Measurements from ENCODE around the gene CA6.
"Not testable (repeated sequence)": the region's sequence is repeated elsewhere in the genome, so short reads cannot be mapped to it uniquely, and the experiment has no call there.

The CA6 gene

GRCh38 chr1:8965121-8965820 lies 19.6 kb downstream of the CA6 start:
- no peak overlapping the region for H3K4me3 ChIP-seq (ENCODE audit: low read depth, low read length)
- TF ChIP-seq MYC (IDR thresholded peaks at IDR 0.05; ENCODE audit: low read depth, low read length) (no peak), POLR2A (IDR thresholded peaks at IDR 0.05; ENCODE audit: extremely low read depth, insufficient read length) (no peak), CTCF (IDR thresholded peaks at IDR 0.05; ENCODE audit: low read depth, low read length) (no peak)
- TF ChIP-seq, protein P1, sequence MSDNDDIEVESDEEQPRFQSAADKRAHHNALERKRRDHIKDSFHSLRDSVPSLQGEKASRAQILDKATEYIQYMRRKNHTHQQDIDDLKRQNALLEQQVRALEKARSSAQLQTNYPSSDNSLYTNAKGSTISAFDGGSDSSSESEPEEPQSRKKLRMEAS (IDR thresholded peaks at IDR 0.05; ENCODE audit: low read depth, low read length), result no peak
- no peak for DNase-seq (ENCODE audit: low read depth)

DNA sequence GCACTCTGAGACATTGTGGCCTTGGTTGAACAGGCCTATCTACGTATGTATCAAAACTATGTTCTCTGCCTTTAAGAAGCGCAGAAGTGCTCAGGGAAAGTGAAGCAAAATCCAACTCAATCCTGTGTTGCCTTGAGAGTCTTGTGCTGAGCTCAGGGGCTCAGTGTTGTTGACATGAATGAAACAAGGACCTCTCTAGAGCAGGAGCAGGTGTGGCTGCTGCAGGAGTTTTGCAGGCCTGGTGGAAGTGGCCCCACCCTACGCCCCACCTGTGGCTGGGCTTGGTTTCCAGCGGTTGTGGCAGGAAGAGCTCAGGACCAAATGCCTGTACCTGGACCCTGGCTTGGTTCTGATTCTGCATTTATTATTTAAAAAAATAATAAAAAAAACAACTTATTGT lies 20.9 kb downstream of the CA6 start:
- H3K4me3 ChIP-seq (ENCODE audit: low read depth, low read length), result no peak overlapping the region
- no peak for TF ChIP-seq POLR2A (IDR thresholded peaks at IDR 0.05; ENCODE audit: extremely low read depth, insufficient read length)
- TF ChIP-seq CTCF (IDR thresholded peaks at IDR 0.05; ENCODE audit: low read depth, low read length), result no peak
- no peak for TF ChIP-seq MYC (IDR thresholded peaks at IDR 0.05; ENCODE audit: low read depth, low read length)
- TF ChIP-seq, protein P1 (IDR thresholded peaks at IDR 0.05; ENCODE audit: low read depth, low read length), result no peak
- no peak for DNase-seq (ENCODE audit: low read depth)

- DNase-seq (ENCODE audit: low read depth); H3K4me3 ChIP-seq (ENCODE audit: low read depth, low read length): not testable (repeated sequence)
Observed at GRCh38 chr1:8968902-8969301, 23.2 kb downstream of the CA6 start.

DNA sequence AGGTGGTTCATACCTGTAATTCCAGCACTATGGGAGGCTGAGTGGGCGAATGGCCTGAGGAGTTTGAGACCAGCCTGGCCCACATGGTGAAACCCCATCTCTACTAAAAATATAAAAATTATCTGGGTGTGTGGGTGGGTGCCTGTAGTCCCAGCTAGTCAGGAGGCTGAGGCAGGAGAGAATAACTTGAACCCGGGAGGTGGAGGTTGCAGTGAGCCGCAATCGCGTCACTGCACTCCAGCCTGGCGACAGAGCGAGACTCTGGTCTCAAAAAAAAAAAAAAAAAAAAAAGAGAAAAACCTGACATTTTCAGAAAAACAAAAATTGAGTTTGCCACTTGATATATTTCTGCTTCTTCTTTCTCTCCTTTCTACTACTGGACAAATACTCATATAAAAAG lies 24.3 kb downstream of the CA6 start:
- TF ChIP-seq MYC (IDR thresholded peaks at IDR 0.05; ENCODE audit: low read depth, low read length) (no peak), POLR2A (IDR thresholded peaks at IDR 0.05; ENCODE audit: extremely low read depth, insufficient read length) (no peak), CTCF (IDR thresholded peaks at IDR 0.05; ENCODE audit: low read depth, low read length) (no peak)
- TF ChIP-seq, protein P1 (IDR thresholded peaks at IDR 0.05; ENCODE audit: low read depth, low read length), result no peak
- DNase-seq (ENCODE audit: low read depth), result no peak
- H3K4me3 ChIP-seq (ENCODE audit: low read depth, low read length), result no peak overlapping the region

DNA sequence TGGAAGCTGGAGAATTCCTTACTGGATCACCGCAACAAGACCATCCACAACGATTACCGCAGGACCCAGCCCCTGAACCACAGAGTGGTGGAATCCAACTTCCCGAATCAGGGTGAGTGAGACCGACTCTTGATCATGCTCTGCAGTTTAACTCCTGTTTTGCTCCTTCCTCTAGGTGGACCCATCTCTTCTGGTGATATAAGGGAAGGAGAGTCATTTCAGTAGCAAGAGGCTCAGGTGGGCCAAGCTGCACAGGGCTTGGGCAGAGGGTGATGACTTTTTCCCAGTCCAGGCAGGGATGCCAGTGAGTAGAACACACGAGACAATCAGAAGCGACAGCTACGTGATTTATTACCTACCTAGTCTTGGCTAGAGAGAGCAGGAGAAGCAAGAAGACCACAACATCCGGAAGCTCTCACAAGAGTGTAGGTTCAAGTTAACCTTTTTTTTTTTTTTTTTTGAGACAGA lies 25.2 kb downstream of the CA6 start:
- TF ChIP-seq POLR2A (IDR thresholded peaks at IDR 0.05; ENCODE audit: extremely low read depth, insufficient read length) (no peak), MYC (IDR thresholded peaks at IDR 0.05; ENCODE audit: low read depth, low read length) (no peak), CTCF (IDR thresholded peaks at IDR 0.05; ENCODE audit: low read depth, low read length) (no peak)
- TF ChIP-seq, protein P1 (IDR thresholded peaks at IDR 0.05; ENCODE audit: low read depth, low read length), result no peak
- DNase-seq (ENCODE audit: low read depth), result peak; percentile 29
- no peak overlapping the region for H3K4me3 ChIP-seq (ENCODE audit: low read depth, low read length)

DNA sequence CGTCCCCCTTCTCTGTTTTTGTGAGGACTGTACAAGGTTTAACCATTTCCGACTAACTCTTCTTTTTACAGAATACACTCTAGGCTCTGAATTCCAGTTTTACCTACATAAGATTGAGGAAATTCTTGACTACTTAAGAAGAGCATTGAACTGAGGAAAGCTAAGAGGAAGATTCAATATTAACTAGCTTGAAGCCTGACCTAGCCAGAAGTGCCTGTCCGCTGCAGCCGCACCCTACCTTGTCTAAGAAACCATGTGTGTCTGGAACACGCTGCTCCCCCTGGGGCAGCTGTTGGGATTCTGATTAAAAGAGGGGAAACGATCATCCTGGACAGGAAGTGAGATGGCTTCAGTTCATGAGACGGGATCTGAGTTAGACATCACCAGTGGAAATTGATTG lies 28.9 kb downstream of the CA6 start:
- TF ChIP-seq POLR2A (IDR thresholded peaks at IDR 0.05; ENCODE audit: extremely low read depth, insufficient read length) (no peak), MYC (IDR thresholded peaks at IDR 0.05; ENCODE audit: low read depth, low read length) (no peak), CTCF (IDR thresholded peaks at IDR 0.05; ENCODE audit: low read depth, low read length) (no peak)
- TF ChIP-seq, protein P1 (IDR thresholded peaks at IDR 0.05; ENCODE audit: low read depth, low read length), result no peak
- DNase-seq (ENCODE audit: low read depth), result no peak

More for the DNA sequence above, 28.9 kb downstream of the CA6 start:
- H3K4me3 ChIP-seq (ENCODE audit: low read depth, low read length), result no peak overlapping the region

Data from NB4 (cell line).